Ovary (tissue), 9 donors: Measurements from ENCODE around the gene BRD3. TPM values are rescaled to one million over a fixed set of nuclear protein-coding genes. Genes with fewer than 3 reads are reported as not detected.
"Not testable (repeated sequence)": the region's sequence is repeated elsewhere in the genome, so short reads cannot be mapped to it uniquely, and the experiment has no call there.

Source experiments
- DNase-seq, 5 donors: peaks; one replicate each; pipeline ENCODE4 v3.0.0-alpha.2; 2019 to 2020
- H3K27ac ChIP-seq, 2 donors: fragments of 200-600 bp; one replicate each; pipeline versions ENCODE4 v1.5.1 to v1.8.0; 2019 to 2022
- H3K27me3 ChIP-seq: fragments of 200-600 bp; one replicate; pipeline ENCODE4 v1.8.0; 2022
- H3K36me3 ChIP-seq: fragments of 200-600 bp; sonication (generic); one replicate; pipeline ENCODE4 v1.5.1; 2019
- H3K4me1 ChIP-seq: one replicate; pipeline ENCODE4 v1.8.1; 2013; ENCODE audit warnings: mild to moderate bottlenecking, moderate library complexity; ENCODE audit not compliant: insufficient read depth
- H3K4me3 ChIP-seq: fragments of 200-600 bp; sonication (generic); one replicate; pipeline ENCODE4 v1.5.1; 2017
- H3K9me3 ChIP-seq, 2 donors: fragments of 200-600 bp in 1 of 2; sonication (generic) in 1 of 2; one replicate each; pipeline versions ENCODE4 v1.5.1 to v1.8.1; 2013 to 2019; ENCODE audit warnings: mild to moderate bottlenecking in 1 of 2, moderate library complexity in 1 of 2
- CTCF ChIP-seq, 3 donors: fragments of 450-650 bp in 2 of 3; fragments of 200-600 bp in 1 of 3; IDR thresholded peaks; one replicate each; pipeline versions ENCODE4 v1.5.1 to v1.8.0; 2016 to 2022; ENCODE audit warnings: antibody characterized with exemption in 3 of 3, mild to moderate bottlenecking in 1 of 3
- EP300 ChIP-seq: sonication (generic); formaldehyde crosslinking; IDR thresholded peaks from one replicate; pipeline ENCODE4 v1.6.1; 2017; ENCODE audit warnings: antibody characterized with exemption
- POLR2A ChIP-seq: fragments of 450-650 bp; IDR thresholded peaks from one replicate; pipeline ENCODE4 v1.6.1; 2017; ENCODE audit warnings: antibody characterized with exemption, mild to moderate bottlenecking, moderate library complexity
- WGBS, 3 donors: extraction: QIAGEN DNeasy Blood & Tissue Kit in 1 of 3; methylation state at CpG; one replicate each; pipeline versions ENCODE4 v1.1.5 to v1.1.7; 2013 to 2017; 5-methylcytosine and 5-hydroxymethylcytosine counted together
- intact Hi-C, 4 donors: fragments of 100-400 bp; cut with DNase I; formaldehyde crosslinking; loops; one replicate each; pipeline versions ENCODE4 v1.11.0 to v1.15.1; 2022 to 2023
- polyA plus RNA-seq, 2 donors: library from polyadenylated mRNA; stranded (reverse); fragments of 200-250 nt in 1 of 2; fragments of 350-450 nt in 1 of 2; fragmentation: Illumina TruSeq in 1 of 2; extraction: RNeasy Lipid Tissue Mini Kit (QIAGEN cat#74804) in 1 of 2; gene quantifications; one replicate each; pipeline ENCODE4 v1.2.3, GENCODE V29; 2013 to 2014
- total RNA-seq, 7 donors: library from RNA; depleted of rRNA in 2 of 7; stranded (reverse); fragments of >200 nt in 2 of 7; fragmentation: NEBNext Ultra II Directional in 3 of 7; extraction: Animal tissue kit (Norgen Biotek cat#: 25700) in 3 of 7; gene quantifications; one replicate each; pipeline versions ENCODE4 v1.1.0 to v1.2.4, GENCODE V29; 2016 to 2023
- donor health status: DM: no; HTN: no; CAD: no; lungs with moderate emphysema.
- donor health status: DM: no; HTN: no; CAD: no.
- donor health status: Bipolar disorder and iron deficiency.
- donor health status: DM: yes; HTN: yes; CAD: no.
- donor health status: DM: no; HTN: no; CAD: no.
- donor health status: DM: yes; HTN: yes; CAD: no.

Gene BRD3
- total and polyA plus RNA-seq, 9 donors: 14.9 to 52.1 (median 39.2) TPM

GRCh38 chr9:134073500-134073899 is 5.7 kb upstream of the BRD3 start:
- no peaks in the 10 kb centered on the region for H3K9me3 ChIP-seq
- H3K27ac ChIP-seq: no peak overlapping the region
- TF ChIP-seq EP300 (no peak), CTCF (IDR thresholded peaks at IDR 0.05) (no peak), POLR2A (no peak)
- H3K4me1 ChIP-seq: no peaks in the 10 kb centered on the region
- H3K27me3 ChIP-seq: no peaks in the 10 kb centered on the region
- intact Hi-C loops: no loop called here
- WGBS, 3 donors: 42 to 60% (median 53%) methylated on average over 6 of the region's 6 CpGs
- no peak for DNase-seq
- H3K36me3 ChIP-seq: no peaks in the 10 kb centered on the region
- no peak overlapping the region for H3K4me3 ChIP-seq

- H3K4me1 ChIP-seq, intact Hi-C loops, DNase-seq: not testable (repeated sequence)
These were observed 4.9 kb upstream of the BRD3 start for GRCh38 chr9:134072683-134073082.

GRCh38 chr9:134071149-134071548 is 3.3 kb upstream of the BRD3 start:
- Histone ChIP-seq H3K27me3 (no peaks in the 10 kb centered on the region), H3K4me3 (no peak overlapping the region), H3K36me3 (no peaks in the 10 kb centered on the region), H3K4me1 (no peaks in the 10 kb centered on the region), H3K27ac (no peak overlapping the region), H3K9me3 (no peaks in the 10 kb centered on the region)
- TF ChIP-seq CTCF (IDR thresholded peaks at IDR 0.05) (no peak), EP300 (no peak), POLR2A (no peak)
- no peak for DNase-seq
- intact Hi-C loops: no loop called here
- WGBS, 3 donors: 82 to 86% (median 85%) methylated on average over 12 of the region's 12 CpGs

More at GRCh38 chr9:134072683-134073082, 4.9 kb upstream of the BRD3 start:
- H3K4me3 ChIP-seq, H3K9me3 ChIP-seq, H3K27ac ChIP-seq, H3K27me3 ChIP-seq, H3K36me3 ChIP-seq: not testable (repeated sequence)
- 76 to 94% (median 80%) methylated on average over 7 of the region's 7 CpGs for WGBS, 3 donors

GRCh38 chr9:134069480-134070399 is 1.9 kb upstream of the BRD3 start:
- peaks cover 8% of the 10 kb centered on the region for H3K4me1 ChIP-seq
- H3K27ac ChIP-seq: no peak overlapping the region
- intact Hi-C loops: loop anchor here in 3 of 4 donors (5.0 kb wide), 1 partner anchor 68 kb away; the partner anchor contains the start of gene WDR5 (in 3 of the 3)
- H3K36me3 ChIP-seq: no peaks in the 10 kb centered on the region
- peak in 1 of 5 donors; percentile 34 for DNase-seq
- H3K4me3 ChIP-seq: no peak overlapping the region
- no peaks in the 10 kb centered on the region for H3K27me3 ChIP-seq
- TF ChIP-seq CTCF (IDR thresholded peaks at IDR 0.05) (no peak), EP300 (no peak), POLR2A (no peak)
- WGBS, 3 donors: 63 to 72% (median 63%) methylated on average over 10 to 12 of the region's 12 CpGs
- no peaks in the 10 kb centered on the region for H3K9me3 ChIP-seq
